ENCODE data around the gene KIAA2012. TPM values are rescaled to one million over a fixed set of nuclear protein-coding genes. Genes with fewer than 3 reads are reported as not detected.

The KIAA2012 gene
- total RNA-seq, 1 donor from 2014 or later = not detected

- TF ChIP-seq CTCF (IDR thresholded peaks at IDR 0.05; ENCODE audit: unreplicated experiment) = no peak
Observed at GRCh38 chr2:202061695-202062094, 11.4 kb upstream of the KIAA2012 start.

GRCh38 chr2:202064171-202064880 is 8.7 kb upstream of the KIAA2012 start:
- peaks cover 11% of the 10 kb centered on the region for H3K4me1 Mint-ChIP-seq (ENCODE audit: low read depth)
- no peak overlapping the region for H3K4me3 Mint-ChIP-seq (ENCODE audit: low read depth)
- no peak for DNase-seq (ENCODE audit: low spot score, unreplicated experiment)
- no peak for TF ChIP-seq CTCF (IDR thresholded peaks at IDR 0.05; ENCODE audit: unreplicated experiment)
- no peaks in the 10 kb centered on the region for H3K27me3 Mint-ChIP-seq
- H3K36me3 Mint-ChIP-seq (ENCODE audit: insufficient read depth) = no peaks in the 10 kb centered on the region
- peak overlapping the region; percentile 86 for H3K27ac Mint-ChIP-seq
- H3K9me3 Mint-ChIP-seq (ENCODE audit: low read depth) = no peaks in the 10 kb centered on the region

More at GRCh38 chr2:202061695-202062094, 11.4 kb upstream of the KIAA2012 start:
- no peak overlapping the region for H3K4me3 Mint-ChIP-seq (ENCODE audit: low read depth)
- no peaks in the 10 kb centered on the region for H3K27me3 Mint-ChIP-seq
- no peaks in the 10 kb centered on the region for H3K36me3 Mint-ChIP-seq (ENCODE audit: insufficient read depth)
- H3K9me3 Mint-ChIP-seq (ENCODE audit: low read depth) = no peaks in the 10 kb centered on the region
- no peak overlapping the region for H3K27ac Mint-ChIP-seq
- H3K4me1 Mint-ChIP-seq (ENCODE audit: low read depth) = peaks cover 9% of the 10 kb centered on the region
- DNase-seq (ENCODE audit: low spot score, unreplicated experiment) = no peak

GRCh38 chr2:202064881-202065230 is 8.2 kb upstream of the KIAA2012 start:
- H3K4me1 Mint-ChIP-seq (ENCODE audit: low read depth) = peaks cover 14% of the 10 kb centered on the region
- H3K27me3 Mint-ChIP-seq = no peaks in the 10 kb centered on the region
- no peak for DNase-seq (ENCODE audit: low spot score, unreplicated experiment)
- H3K27ac Mint-ChIP-seq = no peak overlapping the region
- no peak for TF ChIP-seq CTCF (IDR thresholded peaks at IDR 0.05; ENCODE audit: unreplicated experiment)
- no peak overlapping the region for H3K4me3 Mint-ChIP-seq (ENCODE audit: low read depth)
- no peaks in the 10 kb centered on the region for H3K9me3 Mint-ChIP-seq (ENCODE audit: low read depth)
- H3K36me3 Mint-ChIP-seq (ENCODE audit: insufficient read depth) = no peaks in the 10 kb centered on the region

GRCh38 chr2:202065876-202066275 is 7.2 kb upstream of the KIAA2012 start:
- H3K4me3 Mint-ChIP-seq (ENCODE audit: low read depth) = no peak overlapping the region
- H3K27ac Mint-ChIP-seq = no peak overlapping the region
- H3K4me1 Mint-ChIP-seq (ENCODE audit: low read depth) = peaks cover 14% of the 10 kb centered on the region
- TF ChIP-seq CTCF (IDR thresholded peaks at IDR 0.05; ENCODE audit: unreplicated experiment) = no peak
- DNase-seq (ENCODE audit: low spot score, unreplicated experiment) = no peak
- no peaks in the 10 kb centered on the region for H3K27me3 Mint-ChIP-seq
- no peaks in the 10 kb centered on the region for H3K36me3 Mint-ChIP-seq (ENCODE audit: insufficient read depth)
- H3K9me3 Mint-ChIP-seq (ENCODE audit: low read depth) = no peaks in the 10 kb centered on the region

- Mint-ChIP-seq H3K36me3 (ENCODE audit: insufficient read depth) (no peaks in the 10 kb centered on the region), H3K27me3 (no peaks in the 10 kb centered on the region), H3K27ac (no peak overlapping the region), H3K4me3 (ENCODE audit: low read depth) (no peak overlapping the region), H3K9me3 (ENCODE audit: low read depth) (no peaks in the 10 kb centered on the region), H3K4me1 (ENCODE audit: low read depth) (peaks cover 14% of the 10 kb centered on the region)
- no peak for TF ChIP-seq CTCF (IDR thresholded peaks at IDR 0.05; ENCODE audit: unreplicated experiment)
- no peak for DNase-seq (ENCODE audit: low spot score, unreplicated experiment)
Observed at GRCh38 chr2:202066875-202067274, 6.2 kb upstream of the KIAA2012 start.
